Uterus (tissue), 4 donors: ENCODE results near the gene SPATA46. TPM values are rescaled to one million over a fixed set of nuclear protein-coding genes. Genes with fewer than 3 reads are reported as not detected.

Source experiments
- DNase-seq, 2 donors: peaks; one replicate each; pipeline ENCODE4 v3.0.0-alpha.2; 2019 to 2020
- H3K27ac ChIP-seq, 2 donors: fragments of 200-600 bp; sonication (generic); 1 replicate in 1 of 2; 2 replicates in 1 of 2; pipeline ENCODE4 v1.5.1; 2016 to 2018
- H3K27me3 ChIP-seq, 2 donors: fragments of 200-600 bp; sonication (generic); one replicate each; pipeline ENCODE4 v1.5.1; 2018 to 2019; ENCODE audit warnings: control low read depth in 1 of 2
- H3K36me3 ChIP-seq, 2 donors: fragments of 200-600 bp; sonication (generic); one replicate each; pipeline ENCODE4 v1.5.1; 2019; ENCODE audit warnings: control low read depth in 1 of 2
- H3K4me1 ChIP-seq, 2 donors: fragments of 200-600 bp; sonication (generic); one replicate each; pipeline ENCODE4 v1.5.1; 2018 to 2019; ENCODE audit warnings: control low read depth in 1 of 2
- H3K4me3 ChIP-seq, 2 donors: fragments of 200-600 bp; sonication (generic); 1 replicate in 1 of 2; 2 replicates in 1 of 2; pipeline ENCODE4 v1.5.1; 2018 to 2019; ENCODE audit warnings: mild to moderate bottlenecking in 1 of 2
- H3K9me3 ChIP-seq, 2 donors: fragments of 200-600 bp; sonication (generic); one replicate each; pipeline ENCODE4 v1.5.1; 2019; ENCODE audit warnings: control low read depth in 1 of 2
- CTCF ChIP-seq, 4 experiments: fragments of 200-600 bp in 2 of 4; fragments of 450-650 bp in 2 of 4; sonication (generic) in 2 of 4; IDR thresholded peaks; one replicate each; pipeline ENCODE4 v1.5.1; 2016 to 2019; ENCODE audit warnings: antibody characterized with exemption in 4 of 4, mild to moderate bottlenecking in 2 of 4, moderate library complexity in 1 of 4
- POLR2A ChIP-seq, 2 donors: fragments of 450-650 bp; IDR thresholded peaks; one replicate each; pipeline ENCODE4 v1.6.1; 2016; ENCODE audit warnings: antibody characterized with exemption in 2 of 2, mild to moderate bottlenecking in 1 of 2, moderate library complexity in 1 of 2
- intact Hi-C: fragments of 100-400 bp; cut with DNase I; formaldehyde crosslinking; loops from one replicate; pipeline ENCODE4 v1.15.1; 2023; ENCODE audit warnings: low total_unique reads
- total RNA-seq, 4 donors: library from RNA; depleted of rRNA in 3 of 4; stranded (reverse); fragments of >200 nt in 3 of 4; gene quantifications; one replicate each; pipeline versions ENCODE4 v1.1.0 to v1.2.4, GENCODE V29; 2014 to 2023
- donor health status: DM: yes; HTN: yes; CAD: no.

SPATA46 gene
- total RNA-seq, 4 donors from 2014 or later, result not detected

GRCh38 chr1:162389971-162390370 is 13.3 kb upstream of the SPATA46 start:
- H3K36me3 ChIP-seq, result no peaks in the 10 kb centered on the region
- H3K4me3 ChIP-seq, result no peak overlapping the region
- DNase-seq, result no peak
- H3K4me1 ChIP-seq, result no peaks in the 10 kb centered on the region
- no peaks in the 10 kb centered on the region for H3K27me3 ChIP-seq
- H3K9me3 ChIP-seq, result no peaks in the 10 kb centered on the region
- intact Hi-C loops, result loop anchor here (5.0 kb wide), 1 partner anchor 333 kb away; no protein-coding TSS in a partner anchor
- no peak for TF ChIP-seq POLR2A (IDR thresholded peaks at IDR 0.05)
- TF ChIP-seq CTCF (IDR thresholded peaks at IDR 0.05), result no peak
- H3K27ac ChIP-seq, result no peak overlapping the region

GRCh38 chr1:162389021-162389818 is 12.6 kb upstream of the SPATA46 start:
- Histone ChIP-seq H3K9me3 (no peaks in the 10 kb centered on the region), H3K4me1 (no peaks in the 10 kb centered on the region), H3K27me3 (no peaks in the 10 kb centered on the region), H3K27ac (no peak overlapping the region), H3K4me3 (no peak overlapping the region), H3K36me3 (no peaks in the 10 kb centered on the region)
- TF ChIP-seq POLR2A (IDR thresholded peaks at IDR 0.05) (no peak), CTCF (IDR thresholded peaks at IDR 0.05) (no peak)
- intact Hi-C loops, result no loop called here
- no peak for DNase-seq

GRCh38 chr1:162388615-162389014 is 12.0 kb upstream of the SPATA46 start:
- no peak for DNase-seq
- no peaks in the 10 kb centered on the region for H3K36me3 ChIP-seq
- no peaks in the 10 kb centered on the region for H3K4me1 ChIP-seq
- TF ChIP-seq CTCF (IDR thresholded peaks at IDR 0.05) (no peak), POLR2A (IDR thresholded peaks at IDR 0.05) (no peak)
- no peaks in the 10 kb centered on the region for H3K9me3 ChIP-seq
- no peaks in the 10 kb centered on the region for H3K27me3 ChIP-seq
- intact Hi-C loops, result no loop called here
- H3K27ac ChIP-seq, result no peak overlapping the region
- H3K4me3 ChIP-seq, result no peak overlapping the region

- intact Hi-C loops, result no loop called here
- no peak for DNase-seq
- TF ChIP-seq CTCF (IDR thresholded peaks at IDR 0.05) (no peak), POLR2A (IDR thresholded peaks at IDR 0.05) (no peak)
- no peaks in the 10 kb centered on the region for H3K9me3 ChIP-seq
- no peaks in the 10 kb centered on the region for H3K27me3 ChIP-seq
- no peak overlapping the region for H3K27ac ChIP-seq
- no peaks in the 10 kb centered on the region for H3K36me3 ChIP-seq
- H3K4me1 ChIP-seq, result no peaks in the 10 kb centered on the region
- H3K4me3 ChIP-seq, result no peak overlapping the region
Observed at GRCh38 chr1:162388083-162388594, 11.5 kb upstream of the SPATA46 start.
